Breast epithelium (tissue), 3 donors: ENCODE measurements around the gene PDCD5.

Experiments used
- POLR2AphosphoS5 ChIP-seq, 3 donors: sonication (generic); formaldehyde crosslinking; IDR thresholded peaks; one replicate each; pipeline ENCODE4 v1.6.1; 2017; ENCODE audit warnings: antibody characterized with exemption in 3 of 3
- TF ChIP-seq, protein P1 (sequence below), 3 donors: fragments of 450-650 bp; IDR thresholded peaks; one replicate each; pipeline ENCODE4 v1.5.1; 2016 to 2017; ENCODE audit warnings: antibody characterized with exemption in 3 of 3, mild to moderate bottlenecking in 3 of 3, moderate library complexity in 3 of 3

- TF ChIP-seq POLR2AphosphoS5 (IDR thresholded peaks at IDR 0.05), result no peak
- TF ChIP-seq, protein P1, sequence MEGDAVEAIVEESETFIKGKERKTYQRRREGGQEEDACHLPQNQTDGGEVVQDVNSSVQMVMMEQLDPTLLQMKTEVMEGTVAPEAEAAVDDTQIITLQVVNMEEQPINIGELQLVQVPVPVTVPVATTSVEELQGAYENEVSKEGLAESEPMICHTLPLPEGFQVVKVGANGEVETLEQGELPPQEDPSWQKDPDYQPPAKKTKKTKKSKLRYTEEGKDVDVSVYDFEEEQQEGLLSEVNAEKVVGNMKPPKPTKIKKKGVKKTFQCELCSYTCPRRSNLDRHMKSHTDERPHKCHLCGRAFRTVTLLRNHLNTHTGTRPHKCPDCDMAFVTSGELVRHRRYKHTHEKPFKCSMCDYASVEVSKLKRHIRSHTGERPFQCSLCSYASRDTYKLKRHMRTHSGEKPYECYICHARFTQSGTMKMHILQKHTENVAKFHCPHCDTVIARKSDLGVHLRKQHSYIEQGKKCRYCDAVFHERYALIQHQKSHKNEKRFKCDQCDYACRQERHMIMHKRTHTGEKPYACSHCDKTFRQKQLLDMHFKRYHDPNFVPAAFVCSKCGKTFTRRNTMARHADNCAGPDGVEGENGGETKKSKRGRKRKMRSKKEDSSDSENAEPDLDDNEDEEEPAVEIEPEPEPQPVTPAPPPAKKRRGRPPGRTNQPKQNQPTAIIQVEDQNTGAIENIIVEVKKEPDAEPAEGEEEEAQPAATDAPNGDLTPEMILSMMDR (IDR thresholded peaks at IDR 0.05), result no peak
Measured at GRCh38 chr19:32573492-32573794, 7.5 kb upstream of the PDCD5 start.
